NB4 (cell line): Measurements from ENCODE around the gene SNX14.
"Not testable (repeated sequence)": the region's sequence is repeated elsewhere in the genome, so short reads cannot be mapped to it uniquely, and the experiment has no call there.

Source experiments
- DNase-seq: peaks from one replicate; pipeline ENCODE4 v3.0.0; 2010; ENCODE audit warnings: low read depth
- H3K4me3 ChIP-seq: one replicate; pipeline ENCODE4 v1.5.1; 2011; ENCODE audit warnings: mild to moderate bottlenecking, low read depth, low read length, moderate library complexity
- MYC ChIP-seq: IDR thresholded peaks from 2 replicates; pipeline ENCODE4 v1.6.1; 2011; ENCODE audit warnings: low read depth, low read length
- POLR2A ChIP-seq: IDR thresholded peaks from 2 replicates; pipeline ENCODE4 v1.6.1; 2011; ENCODE audit warnings: mild to moderate bottlenecking; ENCODE audit not compliant: insufficient read length; ENCODE audit errors: extremely low read depth
- TF ChIP-seq, protein P1 (sequence below): IDR thresholded peaks from 2 replicates; pipeline ENCODE4 v1.6.1; 2011; ENCODE audit warnings: low read depth, low read length
- TF ChIP-seq, protein P2 (sequence below): IDR thresholded peaks from one replicate; pipeline ENCODE4 v1.5.1; 2012; ENCODE audit warnings: low read depth, low read length

SNX14 gene

DNA sequence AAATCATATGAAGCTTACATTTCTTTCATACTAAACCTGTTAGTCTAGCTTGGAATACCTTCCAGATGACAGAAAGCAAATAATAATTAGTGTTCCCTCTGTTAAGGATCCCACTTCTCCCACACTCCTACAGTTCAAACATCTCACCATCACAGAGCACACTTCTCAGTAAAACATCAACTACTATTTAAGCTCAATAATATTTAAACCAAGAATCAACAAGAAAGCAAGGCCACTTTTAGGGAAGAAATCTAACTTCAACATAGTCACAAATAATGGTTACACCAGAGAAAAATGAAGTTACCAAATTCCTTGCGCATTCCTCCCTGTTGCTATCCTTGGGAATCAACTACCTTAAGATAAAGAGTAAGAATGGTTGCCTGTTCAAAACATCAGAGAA, 1.6 kb downstream of the SNX14 start:
- no peak for DNase-seq
- TF ChIP-seq, protein P1, sequence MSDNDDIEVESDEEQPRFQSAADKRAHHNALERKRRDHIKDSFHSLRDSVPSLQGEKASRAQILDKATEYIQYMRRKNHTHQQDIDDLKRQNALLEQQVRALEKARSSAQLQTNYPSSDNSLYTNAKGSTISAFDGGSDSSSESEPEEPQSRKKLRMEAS: no peak
- TF ChIP-seq, protein P2, sequence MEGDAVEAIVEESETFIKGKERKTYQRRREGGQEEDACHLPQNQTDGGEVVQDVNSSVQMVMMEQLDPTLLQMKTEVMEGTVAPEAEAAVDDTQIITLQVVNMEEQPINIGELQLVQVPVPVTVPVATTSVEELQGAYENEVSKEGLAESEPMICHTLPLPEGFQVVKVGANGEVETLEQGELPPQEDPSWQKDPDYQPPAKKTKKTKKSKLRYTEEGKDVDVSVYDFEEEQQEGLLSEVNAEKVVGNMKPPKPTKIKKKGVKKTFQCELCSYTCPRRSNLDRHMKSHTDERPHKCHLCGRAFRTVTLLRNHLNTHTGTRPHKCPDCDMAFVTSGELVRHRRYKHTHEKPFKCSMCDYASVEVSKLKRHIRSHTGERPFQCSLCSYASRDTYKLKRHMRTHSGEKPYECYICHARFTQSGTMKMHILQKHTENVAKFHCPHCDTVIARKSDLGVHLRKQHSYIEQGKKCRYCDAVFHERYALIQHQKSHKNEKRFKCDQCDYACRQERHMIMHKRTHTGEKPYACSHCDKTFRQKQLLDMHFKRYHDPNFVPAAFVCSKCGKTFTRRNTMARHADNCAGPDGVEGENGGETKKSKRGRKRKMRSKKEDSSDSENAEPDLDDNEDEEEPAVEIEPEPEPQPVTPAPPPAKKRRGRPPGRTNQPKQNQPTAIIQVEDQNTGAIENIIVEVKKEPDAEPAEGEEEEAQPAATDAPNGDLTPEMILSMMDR: no peak
- TF ChIP-seq POLR2A (no peak), MYC (no peak)
- peak overlapping the region; percentile 88 for H3K4me3 ChIP-seq

DNA sequence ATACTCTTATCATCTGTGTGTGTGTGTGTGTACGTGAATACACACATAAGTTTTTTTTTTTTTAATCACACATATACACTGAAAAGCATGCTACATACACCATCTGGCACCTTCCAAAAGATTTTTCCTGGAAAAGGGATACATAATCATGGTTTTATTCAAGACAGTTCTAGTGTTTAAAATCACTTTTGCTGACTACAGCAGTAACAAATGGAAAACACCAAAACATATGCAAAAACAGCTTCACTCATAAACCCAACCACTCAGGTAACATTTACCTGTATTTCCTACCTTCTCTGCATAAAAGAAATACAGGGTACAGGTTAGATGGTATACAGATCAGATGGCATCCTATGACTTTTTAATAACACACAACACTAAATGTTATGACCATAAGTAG, 2.5 kb downstream of the SNX14 start:
- H3K4me3 ChIP-seq: peak overlapping the region; percentile 1
- no peak for DNase-seq
- no peak for TF ChIP-seq POLR2A
- TF ChIP-seq, protein P2: no peak

DNA sequence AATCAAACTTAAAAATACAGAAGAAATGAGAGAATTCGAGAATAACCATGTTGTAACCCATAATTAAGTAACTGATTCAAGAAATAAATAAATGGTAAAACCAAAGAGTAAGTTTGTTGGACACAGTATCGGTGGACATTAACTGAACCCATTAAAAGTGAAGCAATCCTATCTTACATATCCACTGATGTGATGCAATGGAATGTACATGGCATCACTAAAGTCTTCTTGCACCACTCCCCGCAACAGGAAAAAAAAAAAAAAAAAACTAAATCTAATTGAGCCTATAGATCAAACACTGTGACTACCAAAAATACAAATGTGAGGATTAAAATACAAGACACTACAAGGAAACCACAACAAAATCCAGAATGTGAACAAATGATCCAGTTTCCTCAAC, 7.9 kb downstream of the SNX14 start:
- H3K4me3 ChIP-seq: no peak overlapping the region
- no peak for TF ChIP-seq POLR2A
- TF ChIP-seq, protein P1: no peak
- no peak for TF ChIP-seq MYC
- TF ChIP-seq, protein P2: no peak
- peak; percentile 29 for DNase-seq

DNA sequence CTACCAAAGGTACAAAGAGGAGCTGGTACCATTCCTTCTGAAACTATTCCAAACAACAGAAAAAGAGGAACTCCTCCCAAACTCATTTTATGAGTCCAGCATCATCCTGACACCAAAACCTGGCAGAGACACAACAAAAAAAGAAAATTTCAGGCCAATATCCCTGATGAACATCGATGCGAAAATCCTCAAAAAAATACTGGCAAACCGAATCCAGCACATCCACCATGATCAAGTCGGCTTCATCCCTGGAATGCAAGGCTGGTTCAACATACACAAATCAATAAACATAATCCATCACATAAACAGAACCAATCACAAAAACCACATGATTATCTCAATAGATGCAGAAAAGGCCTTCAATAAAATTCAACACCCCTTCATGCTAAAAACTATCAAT, 10.8 kb downstream of the SNX14 start:
- H3K4me3 ChIP-seq, DNase-seq: not testable (repeated sequence)

DNA sequence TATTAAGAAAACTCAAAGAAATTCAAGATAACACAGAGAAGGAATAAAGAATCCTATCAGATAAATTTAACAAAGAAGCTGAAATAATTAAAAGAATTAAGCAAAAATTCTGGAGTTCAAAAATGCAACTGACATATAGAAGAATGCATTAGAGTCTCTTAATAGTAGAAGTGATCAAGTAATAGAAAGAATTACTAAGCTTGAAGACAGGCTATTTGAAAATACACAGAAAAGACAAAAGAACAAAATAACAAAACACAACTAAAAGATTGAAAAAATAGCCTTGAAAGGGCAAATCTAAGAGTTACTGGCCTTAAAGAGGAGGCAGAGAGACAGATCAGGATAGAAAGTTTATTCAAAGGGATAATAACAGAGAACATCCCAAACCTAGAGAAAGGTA, 12.1 kb downstream of the SNX14 start:
- DNase-seq: no peak
- TF ChIP-seq MYC: no peak
- TF ChIP-seq, protein P1: no peak
- TF ChIP-seq, protein P2: no peak
- no peak for TF ChIP-seq POLR2A

DNA sequence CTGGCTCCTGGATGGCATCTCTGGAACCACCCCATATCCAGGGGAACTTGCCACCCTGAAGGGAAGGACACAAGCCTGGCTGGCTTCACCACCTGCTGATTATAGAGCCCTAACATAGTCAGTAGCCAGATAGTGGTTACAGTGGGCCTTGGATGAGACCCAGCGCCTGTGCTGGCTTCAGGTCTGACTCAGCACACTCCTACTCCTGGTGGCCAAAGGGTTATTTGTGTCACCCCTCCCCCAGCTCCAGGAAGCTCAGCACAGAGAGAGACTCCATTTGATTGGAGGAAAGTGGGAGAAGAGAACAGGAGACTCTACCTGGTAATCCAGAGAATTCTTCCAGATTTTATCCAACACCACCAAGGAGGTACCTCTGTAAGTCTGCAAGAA, 12.8 kb downstream of the SNX14 start:
- TF ChIP-seq POLR2A: no peak
- TF ChIP-seq, protein P1: no peak
- TF ChIP-seq, protein P2: no peak
- TF ChIP-seq MYC: no peak
- DNase-seq: no peak
- H3K4me3 ChIP-seq: no peak overlapping the region

More for the DNA sequence above, 12.1 kb downstream of the SNX14 start:
- H3K4me3 ChIP-seq: no peak overlapping the region
